BJ (cell line): ENCODE data around the gene RSPO3. TPM values are rescaled to one million over a fixed set of nuclear protein-coding genes. Genes with fewer than 3 reads are reported as not detected.

Source experiments
- CTCF ChIA-PET: fragments of 350-600 bp; formaldehyde crosslinking; extraction: SDS; loops from one replicate; lab custom pipeline; 2021; ENCODE audit warnings: antibody characterized with exemption, inconsistent platforms; lab: Yijun Ruan, JAX
- POLR2A ChIA-PET: fragments of 300-600 bp; sonication (Branson Sonifier 250); formaldehyde crosslinking; extraction: SDS; loops from one replicate; lab custom pipeline; 2021; ENCODE audit warnings: antibody characterized with exemption; lab: Charles Lee
- DNase-seq: peaks from one replicate; pipeline ENCODE4 v3.0.0-alpha.2; 2011; ENCODE audit warnings: low read depth
- H3K27me3 ChIP-seq: 2 replicates; pipeline ENCODE4 v1.6.0; 2011; ENCODE audit warnings: low read length; ENCODE audit not compliant: control insufficient read depth, insufficient read depth
- H3K36me3 ChIP-seq: 2 replicates; pipeline ENCODE4 v1.5.1; 2011; ENCODE audit warnings: low read length; ENCODE audit not compliant: control insufficient read depth, insufficient read depth
- H3K4me3 ChIP-seq: 2 replicates; pipeline ENCODE4 v1.5.1; 2011; ENCODE audit warnings: low read depth, mild to moderate bottlenecking, control low read depth, low read length
- polyA plus RNA-seq: library from polyadenylated mRNA; depleted of rRNA; stranded (reverse); fragments of >200 nt; gene quantifications from 2 replicates; pipeline ENCODE4 v1.2.3, GENCODE V29; 2011
- TF ChIP-seq, protein P1 (sequence below): IDR thresholded peaks from 2 replicates; pipeline ENCODE4 v1.5.1; 2011; ENCODE audit warnings: low read depth, mild to moderate bottlenecking, control low read depth, inconsistent platforms, low read length, moderate library complexity; ENCODE audit not compliant: insufficient read depth

Gene RSPO3
- polyA plus RNA-seq, 1 experiment: not detected

DNA sequence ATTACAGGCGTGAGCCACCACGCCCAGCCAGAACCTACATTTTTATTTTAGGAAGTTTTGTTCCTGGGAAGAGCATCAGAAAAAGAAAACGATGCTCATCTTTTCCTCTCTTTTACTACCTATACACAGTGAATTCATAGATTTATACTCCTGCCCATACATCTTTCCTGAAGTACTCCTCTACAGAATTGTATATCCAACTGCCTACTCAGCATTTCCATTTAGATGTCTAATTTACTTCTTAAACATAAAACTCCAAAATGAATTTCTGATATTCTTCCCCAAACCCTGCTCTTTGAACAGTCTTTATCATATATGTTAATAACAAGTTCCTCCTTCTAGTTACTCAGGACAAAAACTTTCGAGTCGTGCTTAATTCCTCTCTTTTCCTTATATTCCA, 39.8 kb upstream of the RSPO3 start:
- CTCF ChIA-PET: no interaction called here
- no peak overlapping the region for H3K4me3 ChIP-seq
- no peaks in the 10 kb centered on the region for H3K27me3 ChIP-seq
- no peak for DNase-seq
- no peaks in the 10 kb centered on the region for H3K36me3 ChIP-seq
- POLR2A ChIA-PET: no interaction called here
- TF ChIP-seq, protein P1, sequence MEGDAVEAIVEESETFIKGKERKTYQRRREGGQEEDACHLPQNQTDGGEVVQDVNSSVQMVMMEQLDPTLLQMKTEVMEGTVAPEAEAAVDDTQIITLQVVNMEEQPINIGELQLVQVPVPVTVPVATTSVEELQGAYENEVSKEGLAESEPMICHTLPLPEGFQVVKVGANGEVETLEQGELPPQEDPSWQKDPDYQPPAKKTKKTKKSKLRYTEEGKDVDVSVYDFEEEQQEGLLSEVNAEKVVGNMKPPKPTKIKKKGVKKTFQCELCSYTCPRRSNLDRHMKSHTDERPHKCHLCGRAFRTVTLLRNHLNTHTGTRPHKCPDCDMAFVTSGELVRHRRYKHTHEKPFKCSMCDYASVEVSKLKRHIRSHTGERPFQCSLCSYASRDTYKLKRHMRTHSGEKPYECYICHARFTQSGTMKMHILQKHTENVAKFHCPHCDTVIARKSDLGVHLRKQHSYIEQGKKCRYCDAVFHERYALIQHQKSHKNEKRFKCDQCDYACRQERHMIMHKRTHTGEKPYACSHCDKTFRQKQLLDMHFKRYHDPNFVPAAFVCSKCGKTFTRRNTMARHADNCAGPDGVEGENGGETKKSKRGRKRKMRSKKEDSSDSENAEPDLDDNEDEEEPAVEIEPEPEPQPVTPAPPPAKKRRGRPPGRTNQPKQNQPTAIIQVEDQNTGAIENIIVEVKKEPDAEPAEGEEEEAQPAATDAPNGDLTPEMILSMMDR: no peak

DNA sequence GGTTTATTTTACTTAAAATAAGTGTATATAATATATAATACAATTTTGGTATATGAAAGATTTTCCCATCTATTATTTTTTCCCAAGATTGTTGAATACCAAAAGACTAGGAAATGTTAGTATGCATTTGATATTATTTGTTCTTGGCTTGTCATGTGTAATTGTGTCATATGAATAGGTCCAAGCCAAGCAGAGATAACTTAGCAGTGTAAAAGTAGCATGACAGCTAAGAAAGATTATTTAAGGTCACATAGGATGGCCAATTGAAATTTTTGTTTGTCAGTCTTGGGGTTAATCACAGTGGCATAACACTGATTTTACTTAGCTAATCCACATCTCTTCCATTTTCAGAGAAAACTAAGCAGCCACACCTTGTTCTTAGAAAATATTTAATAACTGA, 38.8 kb upstream of the RSPO3 start:
- POLR2A ChIA-PET: no interaction called here
- Histone ChIP-seq H3K4me3 (no peak overlapping the region), H3K27me3 (no peaks in the 10 kb centered on the region), H3K36me3 (no peaks in the 10 kb centered on the region)
- TF ChIP-seq, protein P1: no peak
- CTCF ChIA-PET: no interaction called here
- DNase-seq: no peak

DNA sequence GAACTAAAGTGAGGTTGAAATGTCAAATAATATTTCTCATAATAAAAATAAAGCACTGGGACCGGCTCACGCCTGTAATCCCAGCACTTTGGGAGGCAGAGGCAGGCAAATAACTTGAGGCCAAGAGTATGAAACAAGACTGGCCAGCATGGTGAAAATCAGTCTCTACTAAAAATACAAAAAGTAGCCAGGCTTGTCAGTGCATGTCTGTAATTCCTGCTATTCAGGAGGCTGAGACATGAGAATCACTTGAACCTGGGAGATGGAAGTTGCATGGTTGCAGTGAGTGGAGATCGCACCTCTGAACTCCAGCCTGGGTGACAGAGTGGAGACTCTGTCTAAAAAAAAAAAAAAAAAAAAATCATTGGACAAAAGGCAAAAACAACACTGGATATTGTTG, 38.4 kb upstream of the RSPO3 start:
- POLR2A ChIA-PET: no interaction called here
- H3K4me3 ChIP-seq: no peak overlapping the region
- CTCF ChIA-PET: no interaction called here
- no peaks in the 10 kb centered on the region for H3K36me3 ChIP-seq
- H3K27me3 ChIP-seq: no peaks in the 10 kb centered on the region
- DNase-seq: no peak
- TF ChIP-seq, protein P1: no peak

DNA sequence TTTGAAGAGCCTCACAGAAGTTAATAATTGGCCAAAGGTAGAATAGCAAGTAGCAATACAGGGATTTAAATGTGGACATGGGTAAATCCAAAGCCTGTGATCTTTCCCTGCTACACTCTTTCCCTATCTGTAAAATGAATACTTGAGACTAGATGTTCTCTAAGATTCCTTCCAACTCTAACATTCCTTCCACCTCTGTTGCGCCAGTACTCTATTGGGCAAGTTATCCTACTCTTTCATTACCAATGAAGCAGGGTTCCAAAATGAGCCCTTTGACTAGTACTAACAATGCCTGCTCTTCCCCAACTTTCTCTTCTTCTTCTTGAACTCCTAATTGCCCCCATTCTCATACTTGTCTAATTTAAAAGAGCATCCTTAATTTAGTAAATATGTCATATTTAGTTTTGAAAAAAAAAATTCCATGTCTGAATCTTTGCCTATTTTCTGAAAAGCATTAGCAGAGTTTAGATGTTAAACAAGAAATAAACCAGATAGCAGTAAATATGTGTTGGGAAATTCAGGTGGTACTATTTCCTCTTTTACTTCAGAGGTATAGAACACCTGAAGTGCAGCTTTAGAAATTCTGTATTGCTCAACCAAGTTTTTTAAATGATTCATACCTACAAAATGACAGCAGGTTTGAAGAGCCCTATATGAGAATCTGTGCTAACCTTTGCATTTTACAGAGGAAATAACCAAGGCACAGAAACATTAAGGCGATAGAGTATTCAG, 35.1 kb upstream of the RSPO3 start:
- no peak for DNase-seq
- H3K4me3 ChIP-seq: no peak overlapping the region
- H3K27me3 ChIP-seq: no peaks in the 10 kb centered on the region
- TF ChIP-seq, protein P1: no peak
- CTCF ChIA-PET: no interaction called here
- POLR2A ChIA-PET: no interaction called here
- H3K36me3 ChIP-seq: no peaks in the 10 kb centered on the region

DNA sequence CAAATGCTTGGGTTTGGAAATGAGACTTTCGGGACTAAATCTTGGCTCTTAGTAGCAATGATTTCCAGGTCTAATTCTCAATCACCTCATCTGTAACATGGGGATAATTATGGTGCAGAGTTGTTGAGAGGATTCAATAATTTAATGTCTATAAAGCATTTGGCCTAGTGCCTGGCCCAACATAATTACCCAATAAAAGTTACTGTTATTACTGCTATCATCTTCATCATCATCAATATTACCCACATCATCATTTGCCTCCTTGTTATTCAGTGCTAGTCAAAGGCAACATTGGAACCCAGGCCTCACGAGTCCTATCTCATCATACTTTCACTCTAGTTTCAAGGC, 34.5 kb upstream of the RSPO3 start:
- no peak for DNase-seq
- no peaks in the 10 kb centered on the region for H3K36me3 ChIP-seq
- no peaks in the 10 kb centered on the region for H3K27me3 ChIP-seq
- TF ChIP-seq, protein P1: no peak
- no peak overlapping the region for H3K4me3 ChIP-seq
- ChIA-PET CTCF (interaction anchor here (1.3 kb wide), 1 partner anchor 17 kb away, joined by 3 read pairs; no protein-coding TSS in a partner anchor), POLR2A (no interaction called here)
